WTC11 (cell line): Measurements from ENCODE around the gene CDC5L. TPM values are rescaled to one million over a fixed set of nuclear protein-coding genes. Genes with fewer than 3 reads are reported as not detected.

Source experiments
- ATAC-seq: fragments of 200-7000 bp; cut with Tn5 transposase; 2 replicates; pipeline ENCODE4 v1.10.0; 2021; ENCODE audit warnings: mild to moderate bottlenecking, moderate library complexity
- CTCF ChIA-PET: fragments of 300-600 bp; sonication (Branson Sonifier 250); formaldehyde crosslinking; loops from one replicate; lab custom pipeline; 2021; ENCODE audit warnings: antibody characterized with exemption; lab: Charles Lee
- POLR2A ChIA-PET: fragments of 350-600 bp; sonication (Branson Sonifier 250); formaldehyde crosslinking; loops from one replicate; lab custom pipeline; 2021; ENCODE audit warnings: antibody characterized with exemption; lab: Charles Lee
- DNase-seq: peaks from one replicate; pipeline ENCODE4 v3.0.0; 2021; ENCODE audit warnings: low spot score
- H3K27ac Mint-ChIP-seq: 2 replicates; pipeline ENCODE4 v1.8.0; 2021; ENCODE audit warnings: mixed read lengths
- H3K27me3 Mint-ChIP-seq: 2 replicates; pipeline ENCODE4 v1.8.0; 2021; ENCODE audit warnings: low read depth, mild to moderate bottlenecking, moderate library complexity, mixed read lengths
- H3K36me3 Mint-ChIP-seq: 2 replicates; pipeline ENCODE4 v1.8.0; 2021; ENCODE audit warnings: mixed read lengths
- H3K4me1 Mint-ChIP-seq: 2 replicates; pipeline ENCODE4 v1.8.0; 2022; ENCODE audit warnings: mixed read lengths
- H3K4me3 Mint-ChIP-seq: 2 replicates; pipeline ENCODE4 v1.8.0; 2021; ENCODE audit warnings: mild to moderate bottlenecking, moderate library complexity, mixed read lengths
- H3K9me3 Mint-ChIP-seq: 2 replicates; pipeline ENCODE4 v1.8.0; 2021; ENCODE audit warnings: mixed read lengths
- ATF1 ChIP-seq: sonication (generic); formaldehyde crosslinking; IDR thresholded peaks from 2 replicates; pipeline ENCODE4 v1.8.1; 2023; ENCODE audit warnings: mild to moderate bottlenecking, moderate library complexity, missing genetic modification reagents
- CREB1 ChIP-seq: sonication (generic); formaldehyde crosslinking; IDR thresholded peaks from 2 replicates; pipeline ENCODE4 v1.8.0; 2023; ENCODE audit warnings: mild to moderate bottlenecking, missing genetic modification reagents
- E2F4 ChIP-seq: sonication (generic); formaldehyde crosslinking; IDR thresholded peaks from 2 replicates; pipeline ENCODE4 v1.8.1; 2022; ENCODE audit warnings: low read depth, mild to moderate bottlenecking, moderate library complexity, missing genetic modification reagents, borderline replicate concordance
- ELF4 ChIP-seq: sonication (generic); formaldehyde crosslinking; IDR thresholded peaks from 2 replicates; pipeline ENCODE4 v1.8.1; 2022; ENCODE audit warnings: low read depth, mild to moderate bottlenecking, moderate library complexity, missing genetic modification reagents
- ERG ChIP-seq: fragments of 250-450 bp; sonication (Bioruptor Pico); IDR thresholded peaks from 2 replicates; pipeline ENCODE4 v1.8.0; 2021; ENCODE audit warnings: mild to moderate bottlenecking
- ESRRA ChIP-seq: sonication (generic); formaldehyde crosslinking; IDR thresholded peaks from 2 replicates; pipeline ENCODE4 v1.8.1; 2022; ENCODE audit warnings: mild to moderate bottlenecking, missing genetic modification reagents, borderline replicate concordance
- FOXJ3 ChIP-seq: sonication (generic); formaldehyde crosslinking; IDR thresholded peaks from 2 replicates; pipeline ENCODE4 v1.9.0; 2021; ENCODE audit warnings: missing genetic modification reagents, mild to moderate bottlenecking, borderline replicate concordance
- GABPB1 ChIP-seq: sonication (generic); formaldehyde crosslinking; IDR thresholded peaks from 2 replicates; pipeline ENCODE4 v1.8.1; 2023; ENCODE audit warnings: mild to moderate bottlenecking, missing genetic modification reagents
- GRHL2 ChIP-seq: fragments of 250-450 bp; sonication (Bioruptor Pico); IDR thresholded peaks from 2 replicates; pipeline ENCODE4 v1.8.0; 2022; ENCODE audit warnings: mild to moderate bottlenecking, moderate library complexity; ENCODE audit not compliant: insufficient replicate concordance, severe bottlenecking
- MXD4 ChIP-seq: fragments of 250-450 bp; sonication (Bioruptor Pico); IDR thresholded peaks from 2 replicates; pipeline ENCODE4 v1.8.0; 2021; ENCODE audit warnings: mild to moderate bottlenecking, moderate library complexity, borderline replicate concordance
- NFATC4 ChIP-seq: fragments of 250-450 bp; sonication (Bioruptor Pico); IDR thresholded peaks from 2 replicates; pipeline ENCODE4 v1.9.0; 2021; ENCODE audit warnings: mild to moderate bottlenecking
- NR1H2 ChIP-seq: sonication (generic); formaldehyde crosslinking; IDR thresholded peaks from 2 replicates; pipeline ENCODE4 v1.9.0; 2021; ENCODE audit warnings: mild to moderate bottlenecking, moderate library complexity, missing genetic modification reagents
- NR2C2 ChIP-seq: sonication (generic); formaldehyde crosslinking; IDR thresholded peaks from 2 replicates; pipeline ENCODE4 v1.8.0; 2022; ENCODE audit warnings: mild to moderate bottlenecking, missing genetic modification reagents
- OVOL2 ChIP-seq: fragments of 250-450 bp; sonication (Bioruptor Pico); IDR thresholded peaks from 2 replicates; pipeline ENCODE4 v1.9.0; 2021; ENCODE audit warnings: mild to moderate bottlenecking, borderline replicate concordance
- PRDM15 ChIP-seq: sonication (generic); formaldehyde crosslinking; IDR thresholded peaks from 2 replicates; pipeline ENCODE4 v1.8.0; 2022; ENCODE audit warnings: missing genetic modification reagents
- TEAD1 ChIP-seq: sonication (generic); formaldehyde crosslinking; IDR thresholded peaks from 2 replicates; pipeline ENCODE4 v1.8.0; 2022; ENCODE audit warnings: mild to moderate bottlenecking, missing genetic modification reagents
- ZBTB43 ChIP-seq: sonication (generic); formaldehyde crosslinking; IDR thresholded peaks from 2 replicates; pipeline ENCODE4 v1.8.1; 2023; ENCODE audit warnings: mild to moderate bottlenecking, missing genetic modification reagents
- total RNA-seq: library from RNA; stranded (reverse); gene quantifications from 3 replicates; pipeline ENCODE4 v1.2.3, GENCODE V29; 2021
- TF ChIP-seq, protein P1 (sequence below): fragments of 250-450 bp; sonication (Bioruptor Pico); IDR thresholded peaks from 2 replicates; pipeline ENCODE4 v1.9.0; 2021; ENCODE audit warnings: mild to moderate bottlenecking, borderline replicate concordance
- TF ChIP-seq, protein P2 (sequence below): fragments of 200-600 bp; IDR thresholded peaks from 2 replicates; pipeline ENCODE4 v1.8.0; 2022; ENCODE audit warnings: antibody characterized with exemption

CDC5L gene
- total RNA-seq, 1 experiment from 2014 or later, result 23.5 TPM

- H3K27me3 Mint-ChIP-seq, result no peaks in the 10 kb centered on the region
- ATAC-seq, result no peak
- POLR2A ChIA-PET, result no interaction called here
- no peak overlapping the region for H3K27ac Mint-ChIP-seq
- no peak overlapping the region for H3K4me3 Mint-ChIP-seq
- no peak for TF ChIP-seq ATF1
- TF ChIP-seq, protein P1, sequence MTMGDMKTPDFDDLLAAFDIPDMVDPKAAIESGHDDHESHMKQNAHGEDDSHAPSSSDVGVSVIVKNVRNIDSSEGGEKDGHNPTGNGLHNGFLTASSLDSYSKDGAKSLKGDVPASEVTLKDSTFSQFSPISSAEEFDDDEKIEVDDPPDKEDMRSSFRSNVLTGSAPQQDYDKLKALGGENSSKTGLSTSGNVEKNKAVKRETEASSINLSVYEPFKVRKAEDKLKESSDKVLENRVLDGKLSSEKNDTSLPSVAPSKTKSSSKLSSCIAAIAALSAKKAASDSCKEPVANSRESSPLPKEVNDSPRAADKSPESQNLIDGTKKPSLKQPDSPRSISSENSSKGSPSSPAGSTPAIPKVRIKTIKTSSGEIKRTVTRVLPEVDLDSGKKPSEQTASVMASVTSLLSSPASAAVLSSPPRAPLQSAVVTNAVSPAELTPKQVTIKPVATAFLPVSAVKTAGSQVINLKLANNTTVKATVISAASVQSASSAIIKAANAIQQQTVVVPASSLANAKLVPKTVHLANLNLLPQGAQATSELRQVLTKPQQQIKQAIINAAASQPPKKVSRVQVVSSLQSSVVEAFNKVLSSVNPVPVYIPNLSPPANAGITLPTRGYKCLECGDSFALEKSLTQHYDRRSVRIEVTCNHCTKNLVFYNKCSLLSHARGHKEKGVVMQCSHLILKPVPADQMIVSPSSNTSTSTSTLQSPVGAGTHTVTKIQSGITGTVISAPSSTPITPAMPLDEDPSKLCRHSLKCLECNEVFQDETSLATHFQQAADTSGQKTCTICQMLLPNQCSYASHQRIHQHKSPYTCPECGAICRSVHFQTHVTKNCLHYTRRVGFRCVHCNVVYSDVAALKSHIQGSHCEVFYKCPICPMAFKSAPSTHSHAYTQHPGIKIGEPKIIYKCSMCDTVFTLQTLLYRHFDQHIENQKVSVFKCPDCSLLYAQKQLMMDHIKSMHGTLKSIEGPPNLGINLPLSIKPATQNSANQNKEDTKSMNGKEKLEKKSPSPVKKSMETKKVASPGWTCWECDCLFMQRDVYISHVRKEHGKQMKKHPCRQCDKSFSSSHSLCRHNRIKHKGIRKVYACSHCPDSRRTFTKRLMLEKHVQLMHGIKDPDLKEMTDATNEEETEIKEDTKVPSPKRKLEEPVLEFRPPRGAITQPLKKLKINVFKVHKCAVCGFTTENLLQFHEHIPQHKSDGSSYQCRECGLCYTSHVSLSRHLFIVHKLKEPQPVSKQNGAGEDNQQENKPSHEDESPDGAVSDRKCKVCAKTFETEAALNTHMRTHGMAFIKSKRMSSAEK (CRISPR knock-in tag), result no peak
- TF ChIP-seq GRHL2, result no peak
- TF ChIP-seq GABPB1 (CRISPR knock-in tag), result no peak
- TF ChIP-seq ESRRA (CRISPR knock-in tag), result no peak
- no peak for TF ChIP-seq ELF4 (CRISPR knock-in tag)
- no peak for TF ChIP-seq E2F4 (CRISPR knock-in tag)
- TF ChIP-seq TEAD1 (CRISPR knock-in tag), result no peak
- TF ChIP-seq ERG (CRISPR knock-in tag), result no peak
- no peak for TF ChIP-seq FOXJ3 (CRISPR knock-in tag)
- no peak for TF ChIP-seq OVOL2 (CRISPR knock-in tag)
- TF ChIP-seq ZBTB43, result no peak
- TF ChIP-seq, all 79 proteins: peak for 0
- H3K36me3 Mint-ChIP-seq, result peaks cover 2% of the 10 kb centered on the region
- H3K4me1 Mint-ChIP-seq, result no peaks in the 10 kb centered on the region
- CTCF ChIA-PET, result no interaction called here
- DNase-seq, result no peak
- H3K9me3 Mint-ChIP-seq, result no peaks in the 10 kb centered on the region
Measured at GRCh38 chr6:44452725-44453124, 65.2 kb downstream of the CDC5L start.

DNA sequence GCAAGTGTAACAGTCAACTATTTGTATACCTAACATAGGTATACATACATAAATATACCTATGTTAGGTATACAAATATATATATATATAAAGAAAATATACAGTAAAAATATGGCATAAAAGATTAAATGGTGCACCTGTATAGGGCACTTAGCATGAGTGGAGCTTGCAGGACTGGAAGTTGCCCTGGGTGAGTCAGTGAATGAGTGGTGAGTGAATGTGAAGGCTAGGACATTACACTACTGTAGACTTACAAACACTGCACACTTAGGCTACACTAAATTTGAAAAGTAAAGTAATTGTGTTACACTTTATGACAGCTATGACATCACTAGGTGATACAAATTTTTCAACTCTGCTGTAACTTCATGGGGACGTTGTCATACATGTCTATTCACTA is 65.6 kb downstream of the CDC5L start:
- no peak for ATAC-seq
- Mint-ChIP-seq H3K36me3 (no peaks in the 10 kb centered on the region), H3K27ac (no peak overlapping the region), H3K27me3 (no peaks in the 10 kb centered on the region), H3K4me3 (no peak overlapping the region), H3K4me1 (no peaks in the 10 kb centered on the region), H3K9me3 (no peaks in the 10 kb centered on the region)
- CTCF ChIA-PET, result no interaction called here
- DNase-seq, result no peak
- POLR2A ChIA-PET, result no interaction called here
- no peak for TF ChIP-seq NR1H2 (CRISPR knock-in tag)
- no peak for TF ChIP-seq NFATC4 (CRISPR knock-in tag)
- TF ChIP-seq MXD4 (CRISPR knock-in tag), result no peak
- TF ChIP-seq CREB1 (CRISPR knock-in tag), result no peak
- no peak for TF ChIP-seq PRDM15 (CRISPR knock-in tag)
- TF ChIP-seq GABPB1 (CRISPR knock-in tag), result no peak
- TF ChIP-seq, protein P2, sequence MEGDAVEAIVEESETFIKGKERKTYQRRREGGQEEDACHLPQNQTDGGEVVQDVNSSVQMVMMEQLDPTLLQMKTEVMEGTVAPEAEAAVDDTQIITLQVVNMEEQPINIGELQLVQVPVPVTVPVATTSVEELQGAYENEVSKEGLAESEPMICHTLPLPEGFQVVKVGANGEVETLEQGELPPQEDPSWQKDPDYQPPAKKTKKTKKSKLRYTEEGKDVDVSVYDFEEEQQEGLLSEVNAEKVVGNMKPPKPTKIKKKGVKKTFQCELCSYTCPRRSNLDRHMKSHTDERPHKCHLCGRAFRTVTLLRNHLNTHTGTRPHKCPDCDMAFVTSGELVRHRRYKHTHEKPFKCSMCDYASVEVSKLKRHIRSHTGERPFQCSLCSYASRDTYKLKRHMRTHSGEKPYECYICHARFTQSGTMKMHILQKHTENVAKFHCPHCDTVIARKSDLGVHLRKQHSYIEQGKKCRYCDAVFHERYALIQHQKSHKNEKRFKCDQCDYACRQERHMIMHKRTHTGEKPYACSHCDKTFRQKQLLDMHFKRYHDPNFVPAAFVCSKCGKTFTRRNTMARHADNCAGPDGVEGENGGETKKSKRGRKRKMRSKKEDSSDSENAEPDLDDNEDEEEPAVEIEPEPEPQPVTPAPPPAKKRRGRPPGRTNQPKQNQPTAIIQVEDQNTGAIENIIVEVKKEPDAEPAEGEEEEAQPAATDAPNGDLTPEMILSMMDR, result no peak
- TF ChIP-seq NR2C2, result no peak
- no peak for TF ChIP-seq ZBTB43
